SK-N-MC (cell line): ENCODE data around the gene TBC1D17.

Experiments
- EZH2 ChIP-seq: fragments of 200-600 bp; sonication (generic); IDR thresholded peaks from one replicate; pipeline ENCODE4 v1.6.1; 2017; ENCODE audit warnings: antibody characterized with exemption
- POLR2AphosphoS5 ChIP-seq: IDR thresholded peaks from 2 replicates; pipeline ENCODE4 v1.6.1; 2012; ENCODE audit warnings: mild to moderate bottlenecking, low read depth, low read length, borderline replicate concordance

DNA sequence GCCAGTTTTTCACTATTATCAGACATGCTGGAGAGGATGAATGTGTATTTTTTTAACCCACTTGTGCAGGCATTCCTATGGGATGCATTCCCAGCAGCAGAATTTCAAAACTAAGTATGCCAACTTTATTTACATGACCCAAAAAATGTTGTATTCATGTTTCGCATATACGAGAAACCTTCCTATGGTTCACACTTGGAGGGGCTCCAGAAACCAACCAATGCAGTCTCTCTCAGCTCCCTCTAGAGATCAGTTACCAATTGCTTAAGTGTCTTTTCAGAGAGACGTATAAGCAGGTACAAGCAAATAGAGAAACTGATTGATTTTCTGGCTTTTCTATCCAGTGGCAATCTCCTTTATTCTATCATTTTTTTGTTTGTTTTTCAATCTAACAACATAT, 32.1 kb upstream of the TBC1D17 start:
- no peak for TF ChIP-seq EZH2
- no peak for TF ChIP-seq POLR2AphosphoS5
